A549 (cell line): Measurements from ENCODE around the gene RHBDF2.

Source experiments
- BHLHE40 ChIP-seq: IDR thresholded peaks from 2 replicates; pipeline ENCODE4 v1.6.1; 2012; ENCODE audit warnings: low read depth, low read length, inconsistent platforms
- CTCF ChIP-seq: fragments of >200 bp; sonication (Bioruptor Twin); formaldehyde crosslinking; IDR thresholded peaks from 3 replicates; pipeline ENCODE4 v1.5.1; 2016
- EHMT2 ChIP-seq: fragments of 200-600 bp; sonication (generic); IDR thresholded peaks from 2 replicates; pipeline ENCODE4 v1.6.1; 2016; ENCODE audit warnings: antibody characterized with exemption, low read depth, mild to moderate bottlenecking, moderate library complexity
- PHF8 ChIP-seq: fragments of 200-600 bp; sonication (generic); IDR thresholded peaks from 2 replicates; pipeline ENCODE4 v1.6.1; 2016; ENCODE audit warnings: low read depth, mild to moderate bottlenecking, antibody characterized with exemption, moderate library complexity, borderline replicate concordance
- SMC3 ChIP-seq: fragments of >200 bp; sonication (Bioruptor Twin); formaldehyde crosslinking; IDR thresholded peaks from 3 replicates; pipeline ENCODE4 v1.6.1; 2018; ENCODE audit warnings: inconsistent platforms
- TF ChIP-seq, protein P1 (sequence below): IDR thresholded peaks from 2 replicates; pipeline ENCODE4 v1.6.1; 2012
- TF ChIP-seq, protein P2 (sequence below): fragments of 250-450 bp; sonication (Bioruptor Pico); IDR thresholded peaks from 2 replicates; pipeline ENCODE4 v1.5.0; 2020; ENCODE audit warnings: low read depth, mild to moderate bottlenecking, moderate library complexity

DNA sequence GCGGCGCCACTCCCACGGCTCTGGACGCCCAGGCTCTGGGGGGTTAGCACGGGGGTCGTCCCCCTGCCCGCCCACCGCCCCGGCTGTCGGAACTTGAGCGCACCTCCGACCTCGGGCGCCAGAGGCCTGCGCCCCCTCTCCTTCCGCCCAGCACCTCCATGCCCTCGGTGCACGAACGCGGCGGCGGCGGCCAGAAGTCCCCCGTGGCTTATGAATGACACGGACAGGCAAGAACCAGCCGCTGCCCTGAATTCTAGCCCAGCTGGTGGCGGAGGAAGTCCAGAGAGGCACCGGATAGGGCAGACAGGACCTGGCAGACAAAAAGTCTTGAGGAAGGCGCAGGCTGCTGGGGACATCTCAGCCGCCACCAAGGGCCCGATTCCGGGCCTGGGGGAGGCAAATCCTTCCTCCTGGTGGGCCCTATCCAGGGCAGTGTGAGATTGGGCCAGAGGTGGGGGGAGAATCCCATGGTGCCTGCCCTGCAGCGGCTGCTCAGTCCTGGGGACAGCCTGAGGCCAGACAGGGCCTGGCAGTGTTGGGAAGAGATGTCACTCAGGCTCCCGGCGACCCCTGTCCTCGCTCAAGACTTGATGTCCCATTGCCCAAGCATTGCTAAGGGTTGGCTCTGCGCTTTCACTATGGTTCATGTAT, 37.2 kb upstream of the RHBDF2 start:
- TF ChIP-seq CTCF (no peak), SMC3 (no peak), BHLHE40 (no peak), PHF8 (no peak), EHMT2 (no peak)
- TF ChIP-seq, protein P1, sequence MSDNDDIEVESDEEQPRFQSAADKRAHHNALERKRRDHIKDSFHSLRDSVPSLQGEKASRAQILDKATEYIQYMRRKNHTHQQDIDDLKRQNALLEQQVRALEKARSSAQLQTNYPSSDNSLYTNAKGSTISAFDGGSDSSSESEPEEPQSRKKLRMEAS: no peak
- TF ChIP-seq, protein P2, sequence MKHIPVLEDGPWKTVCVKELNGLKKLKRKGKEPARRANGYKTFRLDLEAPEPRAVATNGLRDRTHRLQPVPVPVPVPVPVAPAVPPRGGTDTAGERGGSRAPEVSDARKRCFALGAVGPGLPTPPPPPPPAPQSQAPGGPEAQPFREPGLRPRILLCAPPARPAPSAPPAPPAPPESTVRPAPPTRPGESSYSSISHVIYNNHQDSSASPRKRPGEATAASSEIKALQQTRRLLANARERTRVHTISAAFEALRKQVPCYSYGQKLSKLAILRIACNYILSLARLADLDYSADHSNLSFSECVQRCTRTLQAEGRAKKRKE (CRISPR knock-in tag): no peak
